Thoracic aorta (tissue), 2 donors: ENCODE data around the gene RIOK2. TPM values are rescaled to one million over a fixed set of nuclear protein-coding genes. Genes with fewer than 3 reads are reported as not detected.

ENCODE experiments used
- ATAC-seq: fragments of 150-250 bp; one replicate; pipeline ENCODE4 v1.8.0; 2017; ENCODE audit warnings: low read depth; ENCODE audit not compliant: insufficient number of reproducible peaks, low FRiP score
- DNase-seq: peaks from one replicate; pipeline ENCODE4 v3.0.0-alpha.2; 2020; ENCODE audit warnings: low spot score
- H3K27ac ChIP-seq, 2 donors: fragments of 200-600 bp; sonication (generic); 1 replicate in 1 of 2; 2 replicates in 1 of 2; pipeline ENCODE4 v1.5.1; 2016; ENCODE audit warnings: mild to moderate bottlenecking in 2 of 2, moderate library complexity in 2 of 2
- H3K27me3 ChIP-seq: fragments of 200-600 bp; sonication (generic); replicated peaks from 2 replicates; pipeline ENCODE4 v1.6.0; 2016; ENCODE audit warnings: mild to moderate bottlenecking; ENCODE audit not compliant: insufficient read depth
- H3K36me3 ChIP-seq: fragments of 200-600 bp; sonication (generic); one replicate; pipeline ENCODE4 v1.5.1; 2016
- H3K4me1 ChIP-seq, 2 donors: fragments of 200-600 bp; sonication (generic); 1 replicate in 1 of 2; 2 replicates in 1 of 2; pipeline versions ENCODE4 v1.5.1 to v1.6.0; 2016; ENCODE audit warnings: low read depth in 2 of 2, mild to moderate bottlenecking in 1 of 2; ENCODE audit not compliant: control insufficient read depth in 1 of 2
- H3K4me3 ChIP-seq: fragments of 200-600 bp; sonication (generic); 2 replicates; pipeline ENCODE4 v1.5.1; 2016; ENCODE audit warnings: mild to moderate bottlenecking
- H3K9me3 ChIP-seq: fragments of 200-600 bp; sonication (generic); 2 replicates; pipeline ENCODE4 v1.5.1; 2016
- total RNA-seq, 2 donors: library from RNA; depleted of rRNA; stranded (reverse); fragments of >200 nt; gene quantifications; one replicate each; pipeline versions ENCODE4 v1.1.0 to v1.2.3, GENCODE V29; 2016
- TF ChIP-seq, protein P1 (sequence below): fragments of 200-600 bp; sonication (generic); IDR thresholded peaks from one replicate; pipeline ENCODE4 v1.5.1; 2019; ENCODE audit warnings: antibody characterized with exemption

The RIOK2 gene
- total RNA-seq, 2 donors from 2014 or later: 10.4 to 33.5 TPM

DNA sequence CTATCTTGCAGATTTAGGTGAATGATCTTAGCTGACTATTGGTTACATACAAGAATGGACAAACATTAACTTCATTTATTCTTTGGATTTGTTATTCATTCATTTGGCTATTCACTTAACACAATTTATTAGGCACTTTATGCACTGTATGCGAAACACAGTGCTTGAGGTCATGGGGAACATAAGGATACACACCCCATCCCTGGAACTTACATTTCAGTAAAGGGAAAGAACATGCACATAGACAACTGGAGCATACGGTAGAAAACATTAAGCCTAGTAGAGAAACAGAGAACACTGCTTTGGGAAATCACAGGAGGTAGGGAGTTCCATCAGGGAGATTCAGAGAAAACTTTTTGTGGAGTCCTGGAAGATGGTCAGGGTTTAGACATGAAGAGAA, 62.9 kb downstream of the RIOK2 start:
- DNase-seq (no peak), ATAC-seq (no peak)
- Histone ChIP-seq H3K4me3 (no peak overlapping the region), H3K4me1 (no peaks in the 10 kb centered on the region), H3K27me3 (no peaks in the 10 kb centered on the region), H3K36me3 (no peaks in the 10 kb centered on the region), H3K9me3 (no peaks in the 10 kb centered on the region), H3K27ac (no peak overlapping the region)
- TF ChIP-seq, protein P1, sequence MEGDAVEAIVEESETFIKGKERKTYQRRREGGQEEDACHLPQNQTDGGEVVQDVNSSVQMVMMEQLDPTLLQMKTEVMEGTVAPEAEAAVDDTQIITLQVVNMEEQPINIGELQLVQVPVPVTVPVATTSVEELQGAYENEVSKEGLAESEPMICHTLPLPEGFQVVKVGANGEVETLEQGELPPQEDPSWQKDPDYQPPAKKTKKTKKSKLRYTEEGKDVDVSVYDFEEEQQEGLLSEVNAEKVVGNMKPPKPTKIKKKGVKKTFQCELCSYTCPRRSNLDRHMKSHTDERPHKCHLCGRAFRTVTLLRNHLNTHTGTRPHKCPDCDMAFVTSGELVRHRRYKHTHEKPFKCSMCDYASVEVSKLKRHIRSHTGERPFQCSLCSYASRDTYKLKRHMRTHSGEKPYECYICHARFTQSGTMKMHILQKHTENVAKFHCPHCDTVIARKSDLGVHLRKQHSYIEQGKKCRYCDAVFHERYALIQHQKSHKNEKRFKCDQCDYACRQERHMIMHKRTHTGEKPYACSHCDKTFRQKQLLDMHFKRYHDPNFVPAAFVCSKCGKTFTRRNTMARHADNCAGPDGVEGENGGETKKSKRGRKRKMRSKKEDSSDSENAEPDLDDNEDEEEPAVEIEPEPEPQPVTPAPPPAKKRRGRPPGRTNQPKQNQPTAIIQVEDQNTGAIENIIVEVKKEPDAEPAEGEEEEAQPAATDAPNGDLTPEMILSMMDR: no peak

DNA sequence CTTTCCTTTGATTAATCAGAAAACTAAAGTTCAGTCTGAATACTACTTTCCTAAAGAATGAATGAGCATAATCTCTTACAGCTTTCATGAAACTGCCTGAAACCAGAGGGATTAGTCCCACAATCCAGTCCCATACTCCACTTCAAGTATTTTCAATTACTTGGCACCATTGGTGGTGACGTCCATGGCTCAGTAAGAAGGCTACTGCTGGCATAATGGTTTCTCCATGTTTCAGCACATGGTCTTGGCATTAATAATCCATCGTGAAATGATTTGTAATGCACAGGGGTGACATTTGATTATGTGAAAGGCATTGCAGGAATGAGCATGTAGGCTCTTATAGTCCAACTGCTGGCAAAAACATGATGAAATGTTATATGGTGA, 64.0 kb downstream of the RIOK2 start:
- DNase-seq (no peak), ATAC-seq (no peak)
- Histone ChIP-seq H3K36me3 (no peaks in the 10 kb centered on the region), H3K4me1 (no peaks in the 10 kb centered on the region), H3K27ac (no peak overlapping the region), H3K4me3 (no peak overlapping the region), H3K9me3 (no peaks in the 10 kb centered on the region), H3K27me3 (no peaks in the 10 kb centered on the region)
- TF ChIP-seq, protein P1: no peak

DNA sequence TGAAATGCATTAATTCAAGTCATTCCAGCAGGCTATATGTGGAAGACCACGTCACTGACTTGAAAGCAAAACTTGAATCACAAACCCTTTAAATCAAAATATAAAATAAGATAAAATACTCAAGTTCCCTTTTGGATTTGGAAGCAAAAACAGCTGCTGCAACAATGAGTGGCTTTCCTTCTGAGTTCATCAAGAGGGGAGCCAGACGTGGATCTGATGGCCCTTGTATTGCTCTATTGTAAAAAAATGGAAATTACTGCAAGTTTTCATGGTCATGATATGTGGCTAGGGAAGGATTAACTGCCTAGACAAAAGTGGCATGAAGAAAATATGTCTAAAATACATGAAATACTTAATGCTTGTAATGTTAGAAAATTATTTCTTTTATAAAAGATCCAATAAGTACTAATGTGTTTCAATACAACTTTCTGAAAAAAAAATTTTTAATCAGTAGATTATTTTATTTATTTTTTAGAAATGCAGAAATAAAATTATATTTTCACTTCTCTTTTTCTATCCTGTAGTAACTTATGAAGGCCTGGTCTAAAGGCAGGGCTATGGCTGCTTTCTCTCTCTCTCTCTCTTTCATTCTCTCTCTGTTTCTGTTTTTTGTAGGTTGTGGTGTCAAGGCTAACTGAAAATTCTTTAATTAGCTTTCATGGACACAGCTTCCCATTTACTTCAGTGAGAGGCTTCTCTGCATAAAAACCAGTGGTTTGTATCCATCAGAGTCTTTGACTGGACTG, 64.6 kb downstream of the RIOK2 start:
- Histone ChIP-seq H3K27ac (no peak overlapping the region), H3K9me3 (no peaks in the 10 kb centered on the region), H3K4me3 (no peak overlapping the region), H3K36me3 (no peaks in the 10 kb centered on the region), H3K4me1 (no peaks in the 10 kb centered on the region), H3K27me3 (no peaks in the 10 kb centered on the region)
- ATAC-seq: no peak
- no peak for DNase-seq
- TF ChIP-seq, protein P1: no peak

DNA sequence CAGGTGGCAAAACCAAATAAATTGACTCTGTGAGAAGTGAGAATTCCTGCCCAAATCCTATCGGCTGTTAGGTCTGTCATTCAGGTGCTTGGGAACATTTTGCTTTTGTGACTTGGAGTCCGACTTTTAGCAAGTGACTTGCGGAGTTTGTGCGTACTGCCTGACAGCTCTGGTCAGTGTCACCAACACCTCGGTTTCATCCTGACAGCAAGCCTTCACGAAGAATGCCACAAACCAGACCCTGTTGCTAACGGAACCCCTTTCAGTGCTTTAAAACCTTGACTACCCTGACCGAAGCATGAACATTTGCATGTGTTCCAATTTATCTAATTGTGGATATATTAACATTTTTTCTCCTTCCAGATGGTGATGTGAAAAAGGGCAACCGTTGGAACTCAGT, 67.1 kb downstream of the RIOK2 start:
- Histone ChIP-seq H3K27me3 (no peaks in the 10 kb centered on the region), H3K36me3 (no peaks in the 10 kb centered on the region), H3K4me3 (no peak overlapping the region), H3K9me3 (no peaks in the 10 kb centered on the region), H3K27ac (no peak overlapping the region), H3K4me1 (no peaks in the 10 kb centered on the region)
- DNase-seq (no peak), ATAC-seq (no peak)
- TF ChIP-seq, protein P1: no peak

DNA sequence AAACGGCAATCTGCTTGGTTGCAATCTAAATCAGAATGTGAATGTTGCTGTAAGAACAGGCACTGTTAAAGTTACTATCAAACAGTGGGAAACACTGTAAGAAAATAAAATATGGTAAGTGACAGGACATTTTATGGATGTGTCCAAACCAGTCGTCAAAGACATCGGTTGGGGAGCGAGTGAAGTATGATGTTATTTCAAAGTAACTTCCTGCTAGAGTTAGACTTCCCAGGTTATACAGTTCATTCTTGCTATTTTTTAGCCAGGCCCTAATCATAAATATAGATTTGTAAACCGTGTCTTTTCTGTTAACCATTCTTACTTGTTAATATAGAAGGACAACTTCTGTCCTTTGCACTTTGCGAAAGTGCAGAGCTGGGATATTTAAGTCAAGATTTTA, 70.8 kb downstream of the RIOK2 start:
- Histone ChIP-seq H3K9me3 (no peaks in the 10 kb centered on the region), H3K4me3 (no peak overlapping the region), H3K27ac (no peak overlapping the region), H3K36me3 (no peaks in the 10 kb centered on the region), H3K27me3 (no peaks in the 10 kb centered on the region), H3K4me1 (no peaks in the 10 kb centered on the region)
- TF ChIP-seq, protein P1: no peak
- ATAC-seq (no peak), DNase-seq (no peak)
